Measurements from ENCODE around the gene ACAD9. TPM values are rescaled to one million over a fixed set of nuclear protein-coding genes. Genes with fewer than 3 reads are reported as not detected.

The ACAD9 gene
- total RNA-seq, 4 donors from 2014 or later = 41.3 to 52.7 (median 43.1) TPM

DNA sequence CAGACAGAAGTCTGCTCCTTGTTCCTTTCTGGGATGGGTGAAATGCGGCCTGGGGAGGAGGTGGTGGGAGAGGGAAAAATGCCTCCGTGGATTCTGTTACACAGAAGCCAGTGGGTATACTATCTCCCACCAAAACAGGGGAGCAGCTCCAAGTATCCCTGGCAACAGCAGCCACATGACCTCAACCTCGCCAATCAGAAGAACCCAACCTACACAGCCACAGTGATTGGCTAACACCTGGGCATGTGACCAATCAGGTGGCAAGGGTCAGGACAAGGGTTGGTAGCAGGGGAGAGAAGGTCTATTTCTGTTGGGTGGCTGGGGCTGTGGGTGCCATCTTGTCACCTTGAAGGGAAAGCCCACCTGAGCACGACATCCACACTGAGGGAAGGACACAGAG lies 9.1 kb upstream of the ACAD9 start:
- H3K4me3 ChIP-seq = no peak overlapping the region
- no peaks in the 10 kb centered on the region for H3K9me3 ChIP-seq
- DNase-seq = no peak
- H3K27me3 ChIP-seq = no peaks in the 10 kb centered on the region
- intact Hi-C loops (cut with DNase I) = no loop called here
- H3K27ac ChIP-seq = no peak overlapping the region
- peaks cover 0 to 12% (median 3%) of the 10 kb centered on the region in 3 donors for H3K4me1 ChIP-seq
- H3K36me3 ChIP-seq = no peaks in the 10 kb centered on the region
- TF ChIP-seq, protein P1, sequence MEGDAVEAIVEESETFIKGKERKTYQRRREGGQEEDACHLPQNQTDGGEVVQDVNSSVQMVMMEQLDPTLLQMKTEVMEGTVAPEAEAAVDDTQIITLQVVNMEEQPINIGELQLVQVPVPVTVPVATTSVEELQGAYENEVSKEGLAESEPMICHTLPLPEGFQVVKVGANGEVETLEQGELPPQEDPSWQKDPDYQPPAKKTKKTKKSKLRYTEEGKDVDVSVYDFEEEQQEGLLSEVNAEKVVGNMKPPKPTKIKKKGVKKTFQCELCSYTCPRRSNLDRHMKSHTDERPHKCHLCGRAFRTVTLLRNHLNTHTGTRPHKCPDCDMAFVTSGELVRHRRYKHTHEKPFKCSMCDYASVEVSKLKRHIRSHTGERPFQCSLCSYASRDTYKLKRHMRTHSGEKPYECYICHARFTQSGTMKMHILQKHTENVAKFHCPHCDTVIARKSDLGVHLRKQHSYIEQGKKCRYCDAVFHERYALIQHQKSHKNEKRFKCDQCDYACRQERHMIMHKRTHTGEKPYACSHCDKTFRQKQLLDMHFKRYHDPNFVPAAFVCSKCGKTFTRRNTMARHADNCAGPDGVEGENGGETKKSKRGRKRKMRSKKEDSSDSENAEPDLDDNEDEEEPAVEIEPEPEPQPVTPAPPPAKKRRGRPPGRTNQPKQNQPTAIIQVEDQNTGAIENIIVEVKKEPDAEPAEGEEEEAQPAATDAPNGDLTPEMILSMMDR (IDR thresholded peaks at IDR 0.05) = no peak
- no peak for TF ChIP-seq POLR2A (IDR thresholded peaks at IDR 0.05)
- 83 to 100% methylated on average over 2 of the region's 4 CpGs for WGBS, 2 donors

DNA sequence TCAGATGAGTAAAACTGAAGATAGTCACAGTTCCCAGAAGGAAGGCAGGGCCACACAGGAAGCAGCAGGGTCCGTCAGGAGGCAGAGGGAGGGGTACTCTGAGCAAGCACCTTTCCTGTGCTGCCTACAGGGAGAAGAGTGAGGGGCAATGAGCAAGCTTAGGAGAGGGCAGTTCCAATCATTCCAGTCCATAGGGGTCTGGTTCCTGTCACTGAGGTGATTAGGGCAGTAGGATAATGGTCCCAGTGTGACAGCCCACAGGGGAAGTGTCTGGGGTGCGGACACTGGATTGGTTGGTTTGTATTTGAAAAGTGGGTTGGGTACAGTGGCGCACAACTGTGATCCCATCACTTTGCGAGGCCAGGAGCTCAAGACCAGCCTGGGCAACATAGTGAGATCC lies 7.1 kb upstream of the ACAD9 start:
- Histone ChIP-seq H3K27ac (no peak overlapping the region), H3K9me3 (no peaks in the 10 kb centered on the region), H3K4me3 (no peak overlapping the region), H3K36me3 (no peaks in the 10 kb centered on the region), H3K27me3 (no peaks in the 10 kb centered on the region), H3K4me1 (peaks cover 0 to 19% (median 3%) of the 10 kb centered on the region in 3 donors)
- no peak for DNase-seq
- intact Hi-C loops (cut with DNase I) = no loop called here
- WGBS, 2 donors = 69 to 83% methylated on average over 2 to 4 of the region's 4 CpGs
- no peak for TF ChIP-seq POLR2A (IDR thresholded peaks at IDR 0.05)
- TF ChIP-seq, protein P1 (IDR thresholded peaks at IDR 0.05) = no peak

DNA sequence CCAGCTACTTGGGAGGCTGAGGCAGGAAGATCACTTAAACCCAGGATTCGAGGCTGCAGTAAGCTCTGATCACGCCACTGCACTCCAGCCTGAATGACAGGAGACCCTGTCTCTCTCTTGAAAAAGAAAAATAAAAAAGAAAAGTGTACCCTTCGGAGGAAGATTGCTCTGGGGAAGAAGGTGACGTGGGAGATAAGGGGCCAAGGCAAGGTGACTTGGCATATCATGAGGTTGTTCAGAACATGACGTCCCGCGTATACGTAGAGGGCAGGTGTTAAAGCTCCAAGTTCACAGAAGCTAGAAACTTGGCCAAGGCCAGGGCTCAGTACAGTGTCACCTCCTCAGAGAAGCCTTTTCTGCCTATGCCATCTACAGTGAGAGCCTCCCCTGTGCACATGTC lies 6.7 kb upstream of the ACAD9 start:
- DNase-seq = no peak
- Histone ChIP-seq H3K4me3 (no peak overlapping the region), H3K27me3 (no peaks in the 10 kb centered on the region), H3K36me3 (no peaks in the 10 kb centered on the region), H3K9me3 (no peaks in the 10 kb centered on the region), H3K27ac (no peak overlapping the region), H3K4me1 (peaks cover 2 to 22% (median 6%) of the 10 kb centered on the region in 3 donors)
- intact Hi-C loops (cut with DNase I) = no loop called here
- WGBS, 2 donors = 83 to 90% methylated on average over 8 of the region's 8 CpGs
- TF ChIP-seq POLR2A (IDR thresholded peaks at IDR 0.05) = no peak
- TF ChIP-seq, protein P1 (IDR thresholded peaks at IDR 0.05) = no peak

DNA sequence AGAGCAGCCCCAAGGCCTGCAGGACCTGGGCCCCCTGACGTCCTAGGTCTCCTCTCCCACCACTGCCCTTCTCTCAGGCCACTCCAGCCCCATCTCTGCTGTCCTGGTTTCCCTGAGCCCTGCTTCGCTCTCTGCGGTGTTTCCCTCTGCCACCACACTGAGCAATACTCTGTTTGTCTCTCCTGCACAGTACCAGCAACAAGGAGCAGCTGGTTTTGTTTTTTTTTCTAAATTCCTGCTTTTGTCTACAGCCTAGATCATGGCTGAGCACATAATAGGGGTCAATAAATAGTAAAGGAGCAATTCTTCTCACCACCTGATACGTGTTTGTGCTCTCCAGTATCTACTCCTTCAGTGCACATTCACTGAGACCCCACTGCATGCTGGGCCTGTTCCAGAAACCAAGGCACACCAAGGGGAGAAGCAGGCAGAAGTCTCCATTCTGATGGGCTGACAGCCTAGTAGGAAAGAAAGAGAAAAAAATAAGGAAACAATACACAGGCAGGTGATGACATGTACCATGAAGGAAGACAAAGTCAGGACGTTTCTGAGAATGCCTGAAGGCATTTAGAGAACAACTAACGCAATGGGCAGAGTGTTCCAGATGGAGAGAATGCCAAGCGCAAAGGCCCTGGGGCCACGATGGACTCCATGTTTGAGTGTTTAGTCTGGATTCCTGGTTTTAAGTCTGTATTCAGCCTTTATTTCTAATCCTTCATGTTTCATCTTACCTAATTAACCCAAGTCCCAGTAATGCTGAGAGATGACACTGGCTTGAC lies 6.0 kb upstream of the ACAD9 start:
- TF ChIP-seq, protein P1 (IDR thresholded peaks at IDR 0.05) = no peak
- no peak for TF ChIP-seq POLR2A (IDR thresholded peaks at IDR 0.05)
- intact Hi-C loops (cut with DNase I) = no loop called here
- Histone ChIP-seq H3K27me3 (no peaks in the 10 kb centered on the region), H3K9me3 (no peaks in the 10 kb centered on the region), H3K4me3 (no peak overlapping the region), H3K36me3 (no peaks in the 10 kb centered on the region), H3K27ac (no peak overlapping the region), H3K4me1 (peaks cover 9 to 29% (median 13%) of the 10 kb centered on the region in 3 donors)
- no peak for DNase-seq
- whole genome bisulfite sequencing, 2 donors = 55% methylated on average over 8 of the region's 8 CpGs

DNA sequence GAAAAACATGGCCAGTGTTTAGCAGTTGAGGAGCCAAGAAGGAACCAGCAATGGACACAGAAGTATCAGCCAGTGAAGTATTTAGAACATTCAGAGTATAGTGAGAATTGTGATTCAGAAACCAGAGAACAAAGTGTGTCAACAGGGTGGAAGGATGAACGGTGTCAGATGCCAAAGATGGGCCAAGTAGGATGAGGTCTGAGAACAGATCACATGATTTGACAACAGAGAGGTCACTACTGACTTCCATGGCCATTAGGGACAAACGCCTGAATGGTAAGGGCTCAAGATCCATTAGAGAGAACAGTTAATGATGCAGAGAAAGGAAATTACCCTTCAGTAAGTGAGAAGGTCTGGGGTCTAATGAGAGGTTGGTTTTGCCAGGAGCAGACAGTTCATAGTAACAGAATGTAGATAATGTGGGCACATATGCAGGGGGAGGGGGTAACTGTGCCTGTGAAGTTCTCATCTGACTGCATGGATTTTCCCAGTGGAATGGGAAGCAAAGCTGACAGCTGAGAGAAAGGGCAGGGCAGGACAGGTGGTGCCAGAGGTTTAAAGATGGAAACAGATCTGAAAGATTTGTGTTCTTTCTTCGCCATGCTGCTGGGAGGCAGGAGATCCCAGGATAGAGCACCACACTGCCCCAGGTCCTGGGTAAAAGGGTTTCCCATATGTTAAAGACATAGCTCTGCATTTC lies 4.8 kb upstream of the ACAD9 start:
- intact Hi-C loops (cut with DNase I) = no loop called here
- Histone ChIP-seq H3K9me3 (no peaks in the 10 kb centered on the region), H3K36me3 (no peaks in the 10 kb centered on the region), H3K4me1 (peaks cover 10 to 36% (median 14%) of the 10 kb centered on the region in 3 donors), H3K4me3 (no peak overlapping the region), H3K27me3 (no peaks in the 10 kb centered on the region), H3K27ac (no peak overlapping the region)
- DNase-seq = no peak
- TF ChIP-seq, protein P1 (IDR thresholded peaks at IDR 0.05) = no peak
- no peak for TF ChIP-seq POLR2A (IDR thresholded peaks at IDR 0.05)
- 59 to 67% methylated on average over 3 of the region's 3 CpGs for WGBS, 2 donors
